SK-N-MC (cell line): ENCODE results near the gene CDH23.

Experiments used
- EZH2 ChIP-seq: fragments of 200-600 bp; sonication (generic); IDR thresholded peaks from one replicate; pipeline ENCODE4 v1.6.1; 2017; ENCODE audit warnings: antibody characterized with exemption
- POLR2AphosphoS5 ChIP-seq: IDR thresholded peaks from 2 replicates; pipeline ENCODE4 v1.6.1; 2012; ENCODE audit warnings: mild to moderate bottlenecking, low read depth, low read length, borderline replicate concordance

DNA sequence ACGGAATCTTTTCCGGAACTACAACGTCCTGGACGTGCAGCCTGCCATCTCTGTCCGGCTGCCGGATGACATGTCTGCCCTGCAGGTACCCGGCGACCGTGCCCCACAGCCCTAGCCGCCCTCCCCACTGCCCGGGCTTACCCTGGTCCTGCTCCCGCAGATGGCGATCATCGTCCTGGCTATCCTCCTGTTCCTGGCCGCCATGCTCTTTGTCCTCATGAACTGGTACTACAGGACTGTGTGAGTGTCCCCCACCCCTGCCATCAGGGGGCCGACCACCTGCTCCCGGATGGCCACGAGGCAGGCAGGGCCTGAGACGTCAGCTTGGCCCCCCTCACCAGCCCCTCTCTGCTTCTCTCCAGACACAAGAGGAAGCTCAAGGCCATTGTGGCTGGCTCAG, 414.6 kb downstream of the CDH23 start:
- TF ChIP-seq EZH2 = no peak
- no peak for TF ChIP-seq POLR2AphosphoS5
